ENCODE data around the gene NSFL1C.

- TF ChIP-seq POLR2A (IDR thresholded peaks at IDR 0.05) (no peak), CTCF (IDR thresholded peaks at IDR 0.05) (no peak), POLR2AphosphoS5 (IDR thresholded peaks at IDR 0.05) (no peak)
Observed at GRCh38 chr20:1424336-1424735, 42.3 kb downstream of the NSFL1C start.

Measured in upper lobe of left lung (tissue), 4 donors.